CD14-positive monocyte (primary cell): ENCODE data around the gene ZNF697. TPM values are rescaled to one million over a fixed set of nuclear protein-coding genes. Genes with fewer than 3 reads are reported as not detected.
"Not testable (repeated sequence)": the region's sequence is repeated elsewhere in the genome, so short reads cannot be mapped to it uniquely, and the experiment has no call there.

Experiments
- DNase-seq, 3 donors: peaks; one replicate each; pipeline ENCODE4 v3.0.0-alpha.2; 2011 to 2022
- H2AFZ ChIP-seq: 2 replicates; pipeline ENCODE4 v1.6.0; 2012; ENCODE audit warnings: mild to moderate bottlenecking, low read depth, low read length, inconsistent platforms; ENCODE audit not compliant: insufficient read depth, poor library complexity, severe bottlenecking
- H3K27ac ChIP-seq, 2 donors: 1 replicate in 1 of 2; 2 replicates in 1 of 2; pipeline ENCODE4 v1.5.1; 2012 to 2013; ENCODE audit warnings: low read length in 2 of 2, control low read depth in 1 of 2, inconsistent platforms in 1 of 2, low read depth in 1 of 2, mild to moderate bottlenecking in 1 of 2
- H3K27me3 ChIP-seq, 2 donors: one replicate each; pipeline versions ENCODE4 v1.6.0 to v1.6.1; 2011 to 2013; ENCODE audit warnings: low read length in 2 of 2; ENCODE audit not compliant: control insufficient read depth in 2 of 2, insufficient read depth in 2 of 2
- H3K36me3 ChIP-seq, 2 donors: replicated peaks in 1 of 2; 1 replicate in 1 of 2; 2 replicates in 1 of 2; pipeline versions ENCODE4 v1.5.1 to v1.6.1; 2012 to 2013; ENCODE audit warnings: low read length in 2 of 2, control low read depth in 1 of 2, inconsistent platforms in 1 of 2, mild to moderate bottlenecking in 1 of 2; ENCODE audit not compliant: insufficient read depth in 2 of 2, control insufficient read depth in 1 of 2
- H3K4me1 ChIP-seq, 2 donors: 1 replicate in 1 of 2; 2 replicates in 1 of 2; pipeline versions ENCODE4 v1.5.1 to v1.6.1; 2012 to 2013; ENCODE audit warnings: low read length in 2 of 2, control low read depth in 1 of 2, inconsistent platforms in 1 of 2, mild to moderate bottlenecking in 1 of 2, moderate library complexity in 1 of 2; ENCODE audit not compliant: insufficient read depth in 2 of 2, control insufficient read depth in 1 of 2
- H3K4me2 ChIP-seq: replicated peaks from 2 replicates; pipeline ENCODE3; 2012; ENCODE audit warnings: low read length, moderate library complexity, mild to moderate bottlenecking; ENCODE audit not compliant: poor library complexity, severe bottlenecking; ENCODE audit errors: extremely low read depth
- H3K4me3 ChIP-seq, 3 experiments: fragments of 200-600 bp in 1 of 3; sonication (generic) in 1 of 3; replicated peaks in 1 of 3; 1 replicate in 2 of 3; 2 replicates in 1 of 3; pipeline ENCODE4 v1.5.1; 2011 to 2013; ENCODE audit warnings: low read length in 3 of 3, mild to moderate bottlenecking in 3 of 3, control low read depth in 2 of 3, low read depth in 2 of 3, inconsistent platforms in 1 of 3, moderate library complexity in 1 of 3
- H3K79me2 ChIP-seq: 2 replicates; pipeline ENCODE4 v1.6.0; 2012; ENCODE audit warnings: mild to moderate bottlenecking, control low read depth, inconsistent platforms, low read length, moderate library complexity; ENCODE audit not compliant: insufficient read depth
- H3K9ac ChIP-seq: 2 replicates; pipeline ENCODE4 v1.6.0; 2017; ENCODE audit warnings: low read length, mild to moderate bottlenecking; ENCODE audit not compliant: insufficient read depth, poor library complexity, severe bottlenecking
- H3K9me3 ChIP-seq, 2 donors: replicated peaks in 1 of 2; 1 replicate in 1 of 2; 2 replicates in 1 of 2; pipeline versions ENCODE4 v1.5.1 to v1.6.1; 2012 to 2013; ENCODE audit warnings: low read length in 2 of 2, control low read depth in 1 of 2; ENCODE audit not compliant: control insufficient read depth in 1 of 2, insufficient read depth in 1 of 2
- H4K20me1 ChIP-seq: 2 replicates; pipeline ENCODE4 v1.6.0; 2012; ENCODE audit warnings: mild to moderate bottlenecking, low read length, control low read depth, moderate library complexity; ENCODE audit not compliant: insufficient read depth
- H3K27ac Mint-ChIP-seq, 7 donors: one replicate each; pipeline ENCODE4 v1.8.0; 2020; ENCODE audit warnings: mild to moderate bottlenecking in 7 of 7, mixed read lengths in 7 of 7, moderate library complexity in 6 of 7, inconsistent platforms in 2 of 7
- H3K27me3 Mint-ChIP-seq, 3 donors: one replicate each; pipeline ENCODE4 v1.8.0; 2021 to 2022; ENCODE audit warnings: low read depth in 3 of 3, mild to moderate bottlenecking in 3 of 3, mixed read lengths in 3 of 3, moderate library complexity in 3 of 3, inconsistent platforms in 1 of 3
- H3K36me3 Mint-ChIP-seq, 2 donors: one replicate each; pipeline ENCODE4 v1.8.0; 2020; ENCODE audit warnings: mixed read lengths in 2 of 2, inconsistent platforms in 1 of 2, mild to moderate bottlenecking in 1 of 2
- H3K4me1 Mint-ChIP-seq: one replicate; pipeline ENCODE4 v1.8.0; 2020; ENCODE audit warnings: mild to moderate bottlenecking, mixed read lengths
- H3K4me3 Mint-ChIP-seq, 2 donors: one replicate each; pipeline ENCODE4 v1.8.0; 2020; ENCODE audit warnings: mild to moderate bottlenecking in 2 of 2, mixed read lengths in 2 of 2, moderate library complexity in 1 of 2
- H3K9me3 Mint-ChIP-seq, 7 donors: one replicate each; pipeline ENCODE4 v1.8.0; 2020 to 2022; ENCODE audit warnings: mixed read lengths in 7 of 7, mild to moderate bottlenecking in 6 of 7, moderate library complexity in 6 of 7, inconsistent platforms in 2 of 7
- CTCF ChIP-seq: fragments of 200-600 bp; IDR thresholded peaks from one replicate; pipeline ENCODE4 v1.8.0; 2022; ENCODE audit warnings: antibody characterized with exemption, mild to moderate bottlenecking
- WGBS: methylation state at CpG from one replicate; pipeline ENCODE4 v1.1.5; 2013; ENCODE audit warnings: missing lambda C conversion rate; ENCODE audit not compliant: insufficient coverage; 5-methylcytosine and 5-hydroxymethylcytosine counted together
- intact Hi-C, 2 donors: fragments of 100-400 bp; cut with micrococcal nuclease; formaldehyde crosslinking; loops; one replicate each; pipeline versions ENCODE4 v1.15.0 to v1.15.1; 2023
- polyA plus RNA-seq, 3 donors: library from polyadenylated mRNA; depleted of rRNA in 1 of 3; unstranded in 2 of 3; stranded (reverse) in 1 of 3; fragments of 300-500 nt in 2 of 3; fragments of >200 nt in 1 of 3; fragmentation: Illumina TruSeq in 2 of 3; gene quantifications; 1 replicate in 2 of 3; 2 replicates in 1 of 3; pipeline ENCODE4 v1.2.3, GENCODE V29; 2012 to 2021

ZNF697 gene
- polyA plus RNA-seq, 3 donors, result 0.37 to 3.1 (median 0.49) TPM

- H3K27me3 Mint-ChIP-seq, result peaks cover 0 to 3% (median 2%) of the 10 kb centered on the region in 3 donors
- peaks cover 37% of the 10 kb centered on the region for H3K4me1 Mint-ChIP-seq
- H4K20me1 ChIP-seq, result no peaks in the 10 kb centered on the region
- no peak for TF ChIP-seq CTCF
- intact Hi-C loops, result no loop called here
- H3K27ac Mint-ChIP-seq, result no peak overlapping the region
- WGBS, result 100% methylated on average over 5 of the region's 5 CpGs
- H3K4me1 ChIP-seq, result peaks cover 25 to 50% of the 10 kb centered on the region in 2 donors
- no peak overlapping the region for H3K4me3 Mint-ChIP-seq
- no peak overlapping the region for H3K27ac ChIP-seq
- peaks cover 0 to 2% of the 10 kb centered on the region in 2 donors for H3K36me3 Mint-ChIP-seq
- no peaks in the 10 kb centered on the region for H3K9me3 ChIP-seq
- H3K9me3 Mint-ChIP-seq, result peaks cover 0 to 2% (median 0%) of the 10 kb centered on the region in 7 donors
- no peak overlapping the region for H3K4me2 ChIP-seq
- no peak overlapping the region for H3K4me3 ChIP-seq
- H3K36me3 ChIP-seq, result no peaks in the 10 kb centered on the region
- no peak overlapping the region for H3K9ac ChIP-seq
- H2AFZ ChIP-seq, result no peak overlapping the region
- H3K79me2 ChIP-seq, result no peaks in the 10 kb centered on the region
- no peaks in the 10 kb centered on the region for H3K27me3 ChIP-seq
- DNase-seq, result no peak
Observed at GRCh38 chr1:119588621-119589020, 59.4 kb downstream of the ZNF697 start.

- WGBS, result 100% methylated on average over 1 of the region's 3 CpGs
- intact Hi-C loops, result no loop called here
- Histone ChIP-seq H3K4me2 (no peak overlapping the region), H3K36me3 (no peaks in the 10 kb centered on the region), H3K27me3 (no peaks in the 10 kb centered on the region), H2AFZ (no peak overlapping the region), H3K9me3 (no peaks in the 10 kb centered on the region), H3K27ac (no peak overlapping the region), H3K4me3 (no peak overlapping the region), H3K9ac (no peak overlapping the region), H4K20me1 (no peaks in the 10 kb centered on the region), H3K4me1 (peaks cover 28 to 62% of the 10 kb centered on the region in 2 donors), H3K79me2 (no peaks in the 10 kb centered on the region)
- peaks cover 42% of the 10 kb centered on the region for H3K4me1 Mint-ChIP-seq
- H3K27ac Mint-ChIP-seq, result no peak overlapping the region
- H3K9me3 Mint-ChIP-seq, result no peaks in the 10 kb centered on the region
- H3K36me3 Mint-ChIP-seq, result no peaks in the 10 kb centered on the region
- H3K4me3 Mint-ChIP-seq, result no peak overlapping the region
- H3K27me3 Mint-ChIP-seq, result peaks cover 0 to 3% (median 2%) of the 10 kb centered on the region in 3 donors
- no peak for TF ChIP-seq CTCF
- DNase-seq, result no peak
Observed at GRCh38 chr1:119587341-119587740, 60.7 kb downstream of the ZNF697 start.

GRCh38 chr1:119585801-119586200 is 62.3 kb downstream of the ZNF697 start:
- DNase-seq, result peak; percentile 21 to 61 (median 49)
- H3K9me3 ChIP-seq, H3K79me2 ChIP-seq, H3K36me3 ChIP-seq, H3K4me2 ChIP-seq, H3K9ac ChIP-seq, H3K27ac ChIP-seq, H3K27me3 ChIP-seq, H3K27me3 Mint-ChIP-seq, H3K36me3 Mint-ChIP-seq, intact Hi-C loops, H2AFZ ChIP-seq, H4K20me1 ChIP-seq, H3K9me3 Mint-ChIP-seq: not testable (repeated sequence)
- peaks cover 39% of the 10 kb centered on the region for H3K4me1 Mint-ChIP-seq
- peak overlapping the region in 4 of 7 donors; percentile 21 to 79 (median 42) for H3K27ac Mint-ChIP-seq
- 55% methylated on average over 2 of the region's 2 CpGs for WGBS
- peak overlapping the region in 1 of 2 donors; percentile 71 for H3K4me3 Mint-ChIP-seq
- Histone ChIP-seq H3K4me1 (peaks cover 24 to 53% of the 10 kb centered on the region in 2 donors), H3K4me3 (peak overlapping the region in 1 of 3 experiments; percentile 2)
